ENCODE measurements around the gene HDAC5.

- TF ChIP-seq CTCF (conservative IDR thresholded peaks at IDR 0.05; ENCODE audit: low read length) (no peak), EZH2phosphoT487 (IDR thresholded peaks at IDR 0.05; ENCODE audit: borderline replicate concordance) (no peak)
These were observed 27.6 kb downstream of the HDAC5 start for GRCh38 chr17:44095647-44096496.

All from Loucy (cell line).